HEK293 (cell line): ENCODE measurements around the gene CYS1.
"Not testable (repeated sequence)": the region's sequence is repeated elsewhere in the genome, so short reads cannot be mapped to it uniquely, and the experiment has no call there.

Experiments
- CTCF ChIA-PET: fragments of 350-600 bp; formaldehyde crosslinking; extraction: SDS; loops from one replicate; lab custom pipeline; 2021; ENCODE audit warnings: antibody characterized with exemption; lab: Yijun Ruan, JAX
- POLR2A ChIA-PET: fragments of 300-600 bp; formaldehyde crosslinking; extraction: SDS; loops from one replicate; lab custom pipeline; 2020; ENCODE audit warnings: antibody characterized with exemption, inconsistent platforms; lab: Yijun Ruan, JAX
- H3K27ac ChIP-seq: fragments of 200-500 bp; sonication (Bioruptor generic); 2 replicates; pipeline ENCODE4 v1.5.1; 2014; ENCODE audit warnings: low read depth, low read length, control low read depth, inconsistent platforms; ENCODE audit errors: extremely low read depth
- H3K36me3 ChIP-seq, 2 experiments: fragments of 200-500 bp in 1 of 2; sonication (Bioruptor generic) in 1 of 2; 1 replicate in 1 of 2; 2 replicates in 1 of 2; pipeline ENCODE4 v1.5.1; 2014 to 2017; ENCODE audit warnings: inconsistent platforms in 2 of 2, low read length in 2 of 2; ENCODE audit not compliant: control insufficient read depth in 2 of 2, insufficient read depth in 1 of 2
- H3K4me1 ChIP-seq: fragments of 200-500 bp; sonication (Bioruptor generic); 2 replicates; pipeline ENCODE4 v1.5.1; 2014; ENCODE audit warnings: mild to moderate bottlenecking, low read length, inconsistent platforms; ENCODE audit not compliant: control insufficient read depth, insufficient read depth
- H3K4me3 ChIP-seq: 2 replicates; pipeline ENCODE4 v1.5.1; 2011; ENCODE audit warnings: low read depth, mild to moderate bottlenecking, control low read depth, low read length, moderate library complexity
- H3K9me3 ChIP-seq: fragments of 200-500 bp; sonication (Bioruptor generic); 2 replicates; pipeline ENCODE4 v1.5.1; 2014; ENCODE audit warnings: low read depth, low read length, inconsistent platforms; ENCODE audit not compliant: control insufficient read depth, insufficient read depth
- ZNF133 ChIP-seq: fragments of 450-650 bp; formaldehyde crosslinking; IDR thresholded peaks from 2 replicates; pipeline ENCODE4 v1.5.1; 2016; ENCODE audit warnings: missing biosample characterization, missing genetic modification characterization
- ZNF138 ChIP-seq: fragments of 450-650 bp; formaldehyde crosslinking; IDR thresholded peaks from 2 replicates; pipeline ENCODE4 v1.5.1; 2016; ENCODE audit warnings: missing biosample characterization, missing genetic modification characterization, borderline replicate concordance
- ZNF335 ChIP-seq: fragments of 450-650 bp; formaldehyde crosslinking; conservative IDR thresholded peaks from 2 replicates; pipeline ENCODE4 v1.5.1; 2016; ENCODE audit warnings: missing biosample characterization, missing genetic modification characterization
- ZNF391 ChIP-seq: fragments of 450-650 bp; formaldehyde crosslinking; IDR thresholded peaks from 2 replicates; pipeline ENCODE4 v1.5.1; 2016; ENCODE audit warnings: low read depth, missing biosample characterization, missing genetic modification characterization, borderline replicate concordance
- ZNF571 ChIP-seq: fragments of 450-650 bp; formaldehyde crosslinking; IDR thresholded peaks from 2 replicates; pipeline ENCODE4 v1.5.0; 2017; ENCODE audit warnings: missing biosample characterization, missing genetic modification characterization
- ZNF843 ChIP-seq: fragments of 450-650 bp; formaldehyde crosslinking; IDR thresholded peaks from 2 replicates; pipeline ENCODE4 v1.5.1; 2016; ENCODE audit warnings: missing biosample characterization, missing genetic modification characterization
- TF ChIP-seq, protein P1 (sequence below): fragments of 450-650 bp; formaldehyde crosslinking; IDR thresholded peaks from 2 replicates; pipeline ENCODE4 v1.5.1; 2016; ENCODE audit warnings: missing biosample characterization, missing genetic modification characterization
- TF ChIP-seq, protein P2 (sequence below): fragments of 450-650 bp; formaldehyde crosslinking; IDR thresholded peaks from 2 replicates; pipeline ENCODE4 v1.5.1; 2017; ENCODE audit warnings: missing biosample characterization, missing genetic modification characterization
- TF ChIP-seq, protein P3 (sequence below): fragments of 450-650 bp; formaldehyde crosslinking; IDR thresholded peaks from 2 replicates; pipeline ENCODE4 v1.5.1; 2016; ENCODE audit warnings: missing biosample characterization, missing genetic modification characterization

CYS1 gene

DNA sequence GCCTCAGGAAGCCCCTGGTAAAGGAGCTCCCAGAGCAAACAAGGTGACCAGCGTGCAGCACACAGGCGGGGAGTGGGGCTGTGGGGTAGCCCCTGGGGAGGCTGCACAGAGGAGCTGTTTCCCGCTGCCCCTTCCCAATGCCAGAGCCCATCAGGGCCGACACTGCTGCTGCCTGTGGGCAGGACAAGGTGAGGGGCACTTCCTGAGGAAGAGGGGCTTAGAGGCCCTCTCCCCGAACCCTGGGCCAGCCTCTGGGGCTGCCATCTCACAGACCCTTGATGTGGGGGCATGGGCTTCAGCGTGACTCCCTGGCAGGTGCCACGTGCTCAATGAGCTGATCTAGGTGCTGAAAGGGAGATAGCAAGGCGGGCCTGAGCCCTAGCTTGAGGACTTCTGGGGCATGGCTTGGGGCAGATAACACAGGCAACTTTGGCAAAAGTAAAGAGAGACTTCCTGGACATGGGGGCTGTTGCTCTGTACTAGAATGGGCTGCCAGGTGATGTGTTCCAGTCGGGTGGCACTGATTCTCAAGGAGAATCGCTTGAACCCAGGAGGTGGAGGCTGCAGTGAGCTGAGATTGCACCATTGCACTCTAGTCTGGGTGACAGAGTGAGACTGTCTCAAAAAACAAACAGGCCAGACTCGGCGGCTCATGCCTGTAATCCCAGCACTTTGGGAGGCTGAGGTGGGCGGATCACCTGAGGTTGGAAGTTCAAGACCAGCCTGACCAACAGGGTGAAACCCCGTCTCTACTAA, 46.8 kb downstream of the CYS1 start:
- Histone ChIP-seq H3K36me3 (no peaks in the 10 kb centered on the region), H3K4me3 (no peak overlapping the region), H3K9me3 (no peaks in the 10 kb centered on the region), H3K27ac (no peak overlapping the region), H3K4me1 (no peaks in the 10 kb centered on the region)
- TF ChIP-seq ZNF133 (tag by site-specific recombination): no peak
- TF ChIP-seq, protein P1, sequence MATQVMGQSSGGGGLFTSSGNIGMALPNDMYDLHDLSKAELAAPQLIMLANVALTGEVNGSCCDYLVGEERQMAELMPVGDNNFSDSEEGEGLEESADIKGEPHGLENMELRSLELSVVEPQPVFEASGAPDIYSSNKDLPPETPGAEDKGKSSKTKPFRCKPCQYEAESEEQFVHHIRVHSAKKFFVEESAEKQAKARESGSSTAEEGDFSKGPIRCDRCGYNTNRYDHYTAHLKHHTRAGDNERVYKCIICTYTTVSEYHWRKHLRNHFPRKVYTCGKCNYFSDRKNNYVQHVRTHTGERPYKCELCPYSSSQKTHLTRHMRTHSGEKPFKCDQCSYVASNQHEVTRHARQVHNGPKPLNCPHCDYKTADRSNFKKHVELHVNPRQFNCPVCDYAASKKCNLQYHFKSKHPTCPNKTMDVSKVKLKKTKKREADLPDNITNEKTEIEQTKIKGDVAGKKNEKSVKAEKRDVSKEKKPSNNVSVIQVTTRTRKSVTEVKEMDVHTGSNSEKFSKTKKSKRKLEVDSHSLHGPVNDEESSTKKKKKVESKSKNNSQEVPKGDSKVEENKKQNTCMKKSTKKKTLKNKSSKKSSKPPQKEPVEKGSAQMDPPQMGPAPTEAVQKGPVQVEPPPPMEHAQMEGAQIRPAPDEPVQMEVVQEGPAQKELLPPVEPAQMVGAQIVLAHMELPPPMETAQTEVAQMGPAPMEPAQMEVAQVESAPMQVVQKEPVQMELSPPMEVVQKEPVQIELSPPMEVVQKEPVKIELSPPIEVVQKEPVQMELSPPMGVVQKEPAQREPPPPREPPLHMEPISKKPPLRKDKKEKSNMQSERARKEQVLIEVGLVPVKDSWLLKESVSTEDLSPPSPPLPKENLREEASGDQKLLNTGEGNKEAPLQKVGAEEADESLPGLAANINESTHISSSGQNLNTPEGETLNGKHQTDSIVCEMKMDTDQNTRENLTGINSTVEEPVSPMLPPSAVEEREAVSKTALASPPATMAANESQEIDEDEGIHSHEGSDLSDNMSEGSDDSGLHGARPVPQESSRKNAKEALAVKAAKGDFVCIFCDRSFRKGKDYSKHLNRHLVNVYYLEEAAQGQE (tag by site-specific recombination): peak; percentile 61
- CTCF ChIA-PET: no interaction called here
- POLR2A ChIA-PET: interaction anchor here (0.6 kb wide), 1 partner anchor 300 kb away, joined by 4 read pairs; no protein-coding TSS in a partner anchor

DNA sequence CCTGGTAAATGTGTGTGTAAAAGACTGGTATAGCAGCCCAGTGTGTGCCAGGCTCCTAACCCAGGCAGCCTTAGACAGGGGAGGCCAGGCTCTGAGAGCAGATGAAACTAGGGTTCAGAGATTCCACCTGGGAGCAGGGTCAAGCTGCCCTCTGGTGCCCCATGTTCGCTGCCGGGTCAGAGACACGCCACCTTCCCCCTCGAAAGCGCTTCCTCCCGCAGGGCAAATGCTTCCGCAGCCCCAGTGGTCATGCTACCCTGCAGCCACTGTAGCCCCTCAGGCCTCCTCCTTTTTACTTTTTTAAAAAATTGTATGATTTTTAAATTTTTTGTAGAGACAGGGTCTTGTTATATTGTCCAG, 47.5 kb downstream of the CYS1 start:
- no peaks in the 10 kb centered on the region for H3K4me1 ChIP-seq
- POLR2A ChIA-PET: no interaction called here
- H3K4me3 ChIP-seq: no peak overlapping the region
- no peaks in the 10 kb centered on the region for H3K36me3 ChIP-seq
- H3K27ac ChIP-seq: no peak overlapping the region
- CTCF ChIA-PET: interaction anchor here (0.9 kb wide), 1 partner anchor 233 kb away, joined by 4 read pairs; no protein-coding TSS in a partner anchor
- TF ChIP-seq ZNF843 (tag by site-specific recombination) (no peak), ZNF391 (tag by site-specific recombination) (no peak), ZNF571 (tag by site-specific recombination) (no peak)
- TF ChIP-seq, protein P2, sequence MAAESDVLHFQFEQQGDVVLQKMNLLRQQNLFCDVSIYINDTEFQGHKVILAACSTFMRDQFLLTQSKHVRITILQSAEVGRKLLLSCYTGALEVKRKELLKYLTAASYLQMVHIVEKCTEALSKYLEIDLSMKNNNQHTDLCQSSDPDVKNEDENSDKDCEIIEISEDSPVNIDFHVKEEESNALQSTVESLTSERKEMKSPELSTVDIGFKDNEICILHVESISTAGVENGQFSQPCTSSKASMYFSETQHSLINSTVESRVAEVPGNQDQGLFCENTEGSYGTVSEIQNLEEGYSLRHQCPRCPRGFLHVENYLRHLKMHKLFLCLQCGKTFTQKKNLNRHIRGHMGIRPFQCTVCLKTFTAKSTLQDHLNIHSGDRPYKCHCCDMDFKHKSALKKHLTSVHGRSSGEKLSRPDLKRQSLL (tag by site-specific recombination): no peak
- TF ChIP-seq, protein P3, sequence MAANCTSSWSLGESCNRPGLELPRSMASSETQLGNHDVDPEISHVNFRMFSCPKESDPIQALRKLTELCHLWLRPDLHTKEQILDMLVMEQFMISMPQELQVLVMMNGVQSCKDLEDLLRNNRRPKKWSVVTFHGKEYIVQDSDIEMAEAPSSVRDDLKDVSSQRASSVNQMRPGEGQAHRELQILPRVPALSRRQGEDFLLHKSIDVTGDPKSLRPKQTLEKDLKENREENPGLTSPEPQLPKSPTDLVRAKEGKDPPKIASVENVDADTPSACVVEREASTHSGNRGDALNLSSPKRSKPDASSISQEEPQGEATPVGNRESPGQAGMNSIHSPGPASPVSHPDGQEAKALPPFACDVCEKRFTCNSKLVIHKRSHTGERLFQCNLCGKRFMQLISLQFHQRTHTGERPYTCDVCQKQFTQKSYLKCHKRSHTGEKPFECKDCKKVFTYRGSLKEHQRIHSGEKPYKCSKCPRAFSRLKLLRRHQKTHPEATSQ (tag by site-specific recombination): no peak
- no peaks in the 10 kb centered on the region for H3K9me3 ChIP-seq

DNA sequence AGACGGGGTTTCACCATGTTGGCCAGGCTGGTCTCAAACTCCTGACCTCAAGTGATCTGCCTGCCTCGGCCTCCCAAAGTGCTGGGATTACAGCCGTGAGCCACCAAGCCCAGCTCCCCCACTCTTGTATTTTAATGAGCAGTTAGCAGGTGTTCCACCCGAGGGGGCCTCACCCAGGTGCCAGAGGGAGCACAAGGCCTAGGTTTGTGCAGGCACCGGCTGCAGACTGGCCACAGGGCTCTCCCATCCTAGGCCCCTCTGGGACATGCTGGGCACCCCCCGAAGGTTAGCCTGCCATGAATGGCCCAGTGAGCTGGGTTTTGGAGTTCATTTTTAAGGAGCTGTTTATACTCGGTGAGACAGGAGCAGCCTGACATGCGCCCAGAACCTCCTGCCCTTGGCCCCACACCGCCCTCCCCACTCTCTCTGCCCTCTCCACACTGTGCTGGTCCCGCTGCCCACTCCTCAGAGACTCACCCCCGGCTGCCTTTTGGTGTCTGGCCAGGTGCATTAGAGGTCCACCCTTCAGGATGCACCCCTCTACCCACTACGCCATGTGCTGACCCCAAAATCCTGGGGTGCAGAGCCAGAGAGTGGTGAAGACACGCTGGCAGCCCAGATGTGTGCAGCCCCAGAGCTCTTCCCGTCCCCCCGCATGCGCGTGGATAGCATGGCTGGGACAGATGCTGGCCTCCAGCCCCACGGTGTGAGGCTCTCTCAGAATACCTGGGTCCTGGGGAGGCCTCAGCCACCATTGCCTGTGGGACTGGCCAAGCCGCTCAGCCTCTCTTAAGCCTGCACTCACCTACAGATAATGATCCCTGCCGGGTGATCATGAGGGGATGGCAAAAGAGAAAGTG, 48.1 kb downstream of the CYS1 start:
- CTCF ChIA-PET: interaction anchor here (0.6 to 1.2 kb wide), 3 partner anchors 15 to 232 kb away, joined by 3 to 4 read pairs (median 3); no protein-coding TSS in a partner anchor
- Histone ChIP-seq H3K9me3 (no peaks in the 10 kb centered on the region), H3K27ac (no peak overlapping the region), H3K4me1 (no peaks in the 10 kb centered on the region), H3K4me3 (no peak overlapping the region)
- POLR2A ChIA-PET: no interaction called here
- no peak for TF ChIP-seq ZNF138 (tag by site-specific recombination)
- peak; percentile 32; the same call in 1 of the 2 replicates for TF ChIP-seq ZNF335 (tag by site-specific recombination)
- TF ChIP-seq, all 188 proteins: peak for 1
- H3K36me3 ChIP-seq: no peaks in the 10 kb centered on the region

DNA sequence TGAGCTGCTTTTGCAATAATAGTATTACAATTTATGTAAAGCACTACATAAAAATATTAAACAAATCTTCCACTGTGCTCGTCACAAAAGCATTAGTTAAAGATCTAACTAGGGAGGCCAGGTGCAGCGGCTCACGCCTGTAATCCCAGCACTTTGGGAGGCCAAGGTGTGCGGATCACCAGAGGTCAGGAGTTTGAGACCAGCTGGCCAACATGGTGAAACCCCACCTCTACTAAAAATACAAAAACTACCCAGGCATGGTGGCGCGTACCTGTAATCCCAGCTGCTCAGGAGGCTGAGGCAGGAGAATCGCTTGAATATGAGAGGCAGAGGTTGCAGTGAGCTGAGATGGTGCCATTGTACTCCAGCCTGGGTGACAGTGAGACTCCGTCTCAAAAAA, 49.4 kb downstream of the CYS1 start:
- CTCF ChIA-PET: interaction anchor here (0.6 to 0.7 kb wide), 2 partner anchors 46 to 933 kb away, joined by 3 read pairs; no protein-coding TSS in a partner anchor
- H3K36me3 ChIP-seq, H3K4me3 ChIP-seq, H3K4me1 ChIP-seq, POLR2A ChIA-PET, H3K27ac ChIP-seq, H3K9me3 ChIP-seq: not testable (repeated sequence)
